ENCODE data around the gene MTHFD1L. TPM values are rescaled to one million over a fixed set of nuclear protein-coding genes. Genes with fewer than 3 reads are reported as not detected.
A peak's percentile ranks its signal among the peaks of the same experiment; 100 is the strongest.

The MTHFD1L gene
- total RNA-seq, 1 donor from 2014 or later, result 10.4 TPM

GRCh38 chr6:151023342-151023741, 157.8 kb downstream of the MTHFD1L start:
- DNase-seq (ENCODE audit: low spot score in 2 of 2), result peak in 1 of 2 donors; percentile 52
- Histone ChIP-seq H3K9me3 (no peaks in the 10 kb centered on the region), H3K36me3 (peaks cover under 1 to 13% of the 10 kb centered on the region in 2 donors), H3K4me3 (no peak overlapping the region), H3K4me1 (peaks cover 0 to 6% of the 10 kb centered on the region in 2 donors), H3K27ac (peak overlapping the region; percentile 70 to 73), H3K27me3 (no peaks in the 10 kb centered on the region)
- TF ChIP-seq, protein P1, sequence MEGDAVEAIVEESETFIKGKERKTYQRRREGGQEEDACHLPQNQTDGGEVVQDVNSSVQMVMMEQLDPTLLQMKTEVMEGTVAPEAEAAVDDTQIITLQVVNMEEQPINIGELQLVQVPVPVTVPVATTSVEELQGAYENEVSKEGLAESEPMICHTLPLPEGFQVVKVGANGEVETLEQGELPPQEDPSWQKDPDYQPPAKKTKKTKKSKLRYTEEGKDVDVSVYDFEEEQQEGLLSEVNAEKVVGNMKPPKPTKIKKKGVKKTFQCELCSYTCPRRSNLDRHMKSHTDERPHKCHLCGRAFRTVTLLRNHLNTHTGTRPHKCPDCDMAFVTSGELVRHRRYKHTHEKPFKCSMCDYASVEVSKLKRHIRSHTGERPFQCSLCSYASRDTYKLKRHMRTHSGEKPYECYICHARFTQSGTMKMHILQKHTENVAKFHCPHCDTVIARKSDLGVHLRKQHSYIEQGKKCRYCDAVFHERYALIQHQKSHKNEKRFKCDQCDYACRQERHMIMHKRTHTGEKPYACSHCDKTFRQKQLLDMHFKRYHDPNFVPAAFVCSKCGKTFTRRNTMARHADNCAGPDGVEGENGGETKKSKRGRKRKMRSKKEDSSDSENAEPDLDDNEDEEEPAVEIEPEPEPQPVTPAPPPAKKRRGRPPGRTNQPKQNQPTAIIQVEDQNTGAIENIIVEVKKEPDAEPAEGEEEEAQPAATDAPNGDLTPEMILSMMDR (IDR thresholded peaks at IDR 0.05), result no peak
- intact Hi-C loops (cut with DNase I), result loop anchor here (5.0 kb wide), 2 partner anchors 49 to 219 kb away; no protein-coding TSS in a partner anchor

DNA sequence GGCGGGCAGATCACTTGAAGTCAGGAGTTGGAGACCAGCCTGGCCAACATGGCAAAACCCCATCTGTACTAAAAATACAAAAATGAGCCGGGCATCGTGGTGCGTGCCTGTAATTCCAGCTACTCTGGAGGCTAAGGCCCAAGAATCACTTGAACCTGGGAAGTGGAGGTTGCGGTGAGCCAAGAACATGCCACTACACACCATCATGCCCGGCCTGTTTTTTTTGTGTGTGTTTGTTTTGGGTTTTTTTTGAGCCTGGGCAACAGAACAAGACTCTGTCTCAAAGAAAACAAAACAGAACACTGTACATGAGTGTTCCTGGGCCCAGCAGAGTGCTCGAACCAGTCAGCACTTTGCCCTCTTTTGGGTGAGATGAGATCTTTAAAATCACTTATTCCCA, 159.1 kb downstream of the MTHFD1L start:
- H3K4me3 ChIP-seq, result peak overlapping the region in 1 of 2 donors; percentile 16
- DNase-seq (ENCODE audit: low spot score in 2 of 2), result peak; percentile 46 to 90
- no peaks in the 10 kb centered on the region for H3K27me3 ChIP-seq
- TF ChIP-seq, protein P1 (IDR thresholded peaks at IDR 0.05), result no peak
- peaks cover under 1 to 6% of the 10 kb centered on the region in 2 donors for H3K36me3 ChIP-seq
- H3K9me3 ChIP-seq, result no peaks in the 10 kb centered on the region
- intact Hi-C loops (cut with DNase I), result loop anchor here (5.0 kb wide), 2 partner anchors 48 to 218 kb away; no protein-coding TSS in a partner anchor
- peaks cover 0 to 6% of the 10 kb centered on the region in 2 donors for H3K4me1 ChIP-seq
- peak overlapping the region; percentile 70 to 73 for H3K27ac ChIP-seq

DNA sequence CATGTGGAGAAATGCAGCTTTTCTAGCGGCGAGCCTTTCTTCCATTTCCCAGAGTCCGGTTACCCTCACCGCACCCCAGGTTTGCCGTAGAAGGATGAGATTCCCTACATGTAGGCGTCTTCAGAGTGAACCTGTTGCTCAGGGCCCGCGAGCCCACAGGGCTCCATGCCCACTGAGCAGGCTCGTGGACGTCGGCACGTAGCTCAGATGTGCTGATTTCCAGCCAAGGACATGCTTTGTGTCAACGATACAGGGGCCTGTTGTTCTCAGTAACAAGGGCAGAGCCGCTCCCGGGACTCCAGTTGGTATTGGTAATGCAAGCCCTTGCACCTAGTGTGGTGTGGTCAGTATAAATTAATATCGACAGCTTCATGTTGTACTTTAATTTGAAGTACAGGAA, 159.6 kb downstream of the MTHFD1L start:
- Histone ChIP-seq H3K4me3 (peak overlapping the region in 1 of 2 donors; percentile 16), H3K4me1 (peaks cover 0 to 6% of the 10 kb centered on the region in 2 donors), H3K36me3 (peaks cover 0 to 6% of the 10 kb centered on the region in 2 donors), H3K9me3 (no peaks in the 10 kb centered on the region), H3K27me3 (no peaks in the 10 kb centered on the region), H3K27ac (peak overlapping the region; percentile 59 to 73)
- intact Hi-C loops (cut with DNase I), result no loop called here
- TF ChIP-seq, protein P1 (IDR thresholded peaks at IDR 0.05), result no peak
- DNase-seq (ENCODE audit: low spot score in 2 of 2), result peak in 1 of 2 donors; percentile 72

DNA sequence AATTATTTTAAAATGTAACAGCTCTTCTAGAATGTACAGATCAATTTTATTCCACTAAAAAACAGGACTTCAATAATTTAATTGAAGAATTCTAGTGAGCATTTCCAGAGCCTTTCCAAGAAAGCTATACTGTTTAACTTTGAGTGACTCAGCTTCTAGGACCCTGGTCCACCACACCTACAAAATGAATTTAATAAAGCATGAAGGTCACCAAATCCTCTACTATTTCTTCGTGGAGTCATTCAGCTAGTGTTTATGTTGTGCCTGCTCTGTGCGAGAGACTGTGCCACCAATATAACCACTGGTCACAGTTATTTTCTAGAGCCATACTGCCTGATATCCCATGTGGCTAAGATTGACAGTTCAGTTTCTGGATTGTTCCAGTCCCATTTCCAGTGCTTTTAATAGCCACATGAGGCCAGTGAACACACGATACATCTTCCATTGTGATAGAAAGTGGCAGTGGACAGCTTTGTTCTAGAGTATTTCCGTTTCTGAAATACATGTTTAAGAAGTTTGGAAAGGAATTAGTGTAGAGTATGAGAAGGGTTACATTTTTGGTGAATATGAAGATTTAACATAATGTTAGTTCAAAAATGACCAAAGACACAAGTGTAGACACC, 160.7 kb downstream of the MTHFD1L start:
- Histone ChIP-seq H3K4me3 (no peak overlapping the region), H3K27me3 (no peaks in the 10 kb centered on the region), H3K36me3 (peaks cover 0 to 6% of the 10 kb centered on the region in 2 donors), H3K9me3 (no peaks in the 10 kb centered on the region), H3K27ac (peak overlapping the region in 1 of 2 donors; percentile 4), H3K4me1 (peaks cover 0 to 6% of the 10 kb centered on the region in 2 donors)
- TF ChIP-seq, protein P1 (IDR thresholded peaks at IDR 0.05), result no peak
- intact Hi-C loops (cut with DNase I), result no loop called here
- DNase-seq (ENCODE audit: low spot score in 2 of 2), result no peak

- intact Hi-C loops (cut with DNase I), result no loop called here
- peaks cover 0 to 6% of the 10 kb centered on the region in 2 donors for H3K4me1 ChIP-seq
- TF ChIP-seq, protein P1 (IDR thresholded peaks at IDR 0.05), result no peak
- H3K4me3 ChIP-seq, result no peak overlapping the region
- no peak for DNase-seq (ENCODE audit: low spot score in 2 of 2)
- H3K27ac ChIP-seq, result no peak overlapping the region
- H3K27me3 ChIP-seq, result no peaks in the 10 kb centered on the region
- H3K9me3 ChIP-seq, result no peaks in the 10 kb centered on the region
- peaks cover 0 to 6% of the 10 kb centered on the region in 2 donors for H3K36me3 ChIP-seq
Measured at GRCh38 chr6:151027295-151027747, 161.8 kb downstream of the MTHFD1L start.
